Stimulated activated CD8-positive, alpha-beta memory T cell treated with anti-CD3 and anti-CD28 coated beads, Interleukin-15, amount 100 ng/mL, for 48 hours (primary cell): ENCODE data around the gene EIPR1.

ENCODE experiments used
- DNase-seq, 2 donors: peaks; one replicate each; pipeline ENCODE4 v3.0.0-alpha.2; 2020; ENCODE audit warnings: low read depth in 2 of 2

The EIPR1 gene

GRCh38 chr2:3267869-3268704 lies 109.5 kb downstream of the EIPR1 start:
- no peak for DNase-seq

DNA sequence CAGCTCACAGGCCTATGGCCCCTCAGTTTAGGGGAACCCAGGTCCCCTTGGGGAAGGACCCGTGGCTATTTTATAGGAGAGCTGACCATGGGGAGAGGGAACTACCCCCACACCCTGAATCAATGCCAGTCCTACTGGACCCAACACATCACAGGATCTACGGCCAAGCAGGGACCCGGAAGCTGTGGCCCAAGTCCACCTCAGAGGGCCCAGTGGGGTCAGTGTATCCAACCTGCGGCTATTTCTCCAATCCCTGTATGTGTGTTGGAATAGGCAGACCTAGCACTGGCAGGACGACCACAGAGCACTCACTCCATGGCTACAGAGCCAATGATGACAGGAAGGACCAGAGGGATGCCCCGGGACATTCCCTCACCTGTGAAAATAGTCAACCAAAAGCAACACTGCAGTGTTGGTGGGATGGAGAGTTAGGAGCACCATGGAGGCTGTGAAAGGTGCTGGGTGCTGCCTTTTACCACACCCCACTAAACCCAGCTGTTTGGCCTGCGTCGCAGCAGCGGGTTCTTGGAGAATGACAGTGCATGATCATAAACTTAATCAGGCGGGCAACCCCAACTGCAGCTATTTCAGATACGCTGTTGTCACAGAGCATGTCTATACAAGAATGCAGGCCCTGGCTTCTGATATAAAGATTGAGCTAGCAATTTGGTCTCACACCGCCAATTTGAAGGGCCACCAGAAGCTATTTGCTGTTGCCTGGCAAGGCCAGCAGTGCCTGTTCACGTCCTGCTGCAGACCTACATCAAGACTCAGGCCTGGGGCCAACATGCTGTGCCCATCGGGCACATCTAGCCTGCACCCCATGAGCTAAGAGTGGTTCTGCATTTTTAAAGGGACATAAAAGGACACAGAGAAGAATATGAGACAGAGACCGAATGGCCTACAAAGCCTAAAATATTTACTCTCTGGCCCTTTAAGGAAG lies 110.4 kb downstream of the EIPR1 start:
- no peak for DNase-seq

DNA sequence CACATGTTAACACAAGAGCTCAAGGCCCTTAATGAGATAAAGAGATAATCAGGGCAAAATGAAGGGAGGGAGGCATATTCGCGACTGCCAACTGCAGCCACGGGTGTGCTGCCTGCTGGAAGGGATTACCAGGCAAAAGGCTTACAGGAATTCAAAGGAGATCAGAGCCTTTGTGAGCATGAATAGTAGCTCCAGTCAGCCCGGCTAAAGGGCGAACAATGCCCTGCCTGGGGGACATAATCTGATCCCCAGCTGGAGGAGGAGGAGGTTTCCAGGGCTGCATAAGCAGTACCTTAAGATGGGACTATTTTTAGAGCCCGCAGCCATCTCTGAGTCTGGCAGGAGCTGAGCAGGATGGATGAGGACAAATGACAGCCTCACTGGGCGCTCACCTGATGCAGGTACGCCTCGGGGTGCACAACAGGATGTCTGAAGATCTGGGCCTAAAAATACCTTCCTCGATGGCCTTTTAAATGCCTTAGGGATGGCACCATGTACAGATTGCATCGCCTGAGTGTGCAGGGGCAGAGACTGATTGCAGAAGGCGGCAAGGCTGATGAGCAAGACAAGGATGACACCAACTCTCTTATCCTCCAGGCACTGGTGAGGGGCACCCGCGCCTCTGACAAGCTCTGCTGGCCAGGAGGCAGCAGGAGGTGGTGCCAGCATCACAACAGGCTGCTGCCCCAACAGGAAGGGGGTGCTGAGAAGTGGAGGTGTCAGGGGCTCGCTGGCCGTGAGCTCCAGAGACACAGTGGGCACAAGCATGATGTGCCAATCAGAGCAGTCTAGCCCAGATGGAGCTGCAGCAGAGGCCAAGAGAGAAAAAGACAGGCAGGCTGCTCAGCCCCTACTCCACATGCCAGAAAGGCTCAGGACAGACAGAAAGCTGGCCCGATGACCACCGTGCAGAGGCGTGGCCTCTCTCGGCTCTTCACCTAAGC lies 111.4 kb downstream of the EIPR1 start:
- no peak for DNase-seq

DNA sequence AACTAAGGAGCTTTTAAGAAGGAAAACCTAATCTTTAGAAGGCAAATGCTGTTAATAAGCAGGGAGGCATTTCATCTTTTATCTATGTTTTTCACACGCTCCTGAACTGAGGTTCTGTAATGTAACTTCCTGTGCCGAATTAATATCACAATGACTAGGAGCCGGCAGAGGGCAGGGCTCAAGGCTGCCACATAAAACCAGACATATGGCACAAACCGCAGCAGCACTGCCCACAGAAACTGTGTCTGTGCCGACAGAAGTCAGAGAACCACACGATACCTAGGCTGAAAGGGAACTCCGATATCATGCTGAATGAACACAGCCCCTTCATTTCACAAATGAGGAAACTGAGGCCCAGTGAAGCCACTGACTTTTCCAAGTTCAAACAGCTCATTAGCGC lies 112.1 kb downstream of the EIPR1 start:
- DNase-seq: no peak

- no peak for DNase-seq
Measured at GRCh38 chr2:3264010-3264744, 113.4 kb downstream of the EIPR1 start.

DNA sequence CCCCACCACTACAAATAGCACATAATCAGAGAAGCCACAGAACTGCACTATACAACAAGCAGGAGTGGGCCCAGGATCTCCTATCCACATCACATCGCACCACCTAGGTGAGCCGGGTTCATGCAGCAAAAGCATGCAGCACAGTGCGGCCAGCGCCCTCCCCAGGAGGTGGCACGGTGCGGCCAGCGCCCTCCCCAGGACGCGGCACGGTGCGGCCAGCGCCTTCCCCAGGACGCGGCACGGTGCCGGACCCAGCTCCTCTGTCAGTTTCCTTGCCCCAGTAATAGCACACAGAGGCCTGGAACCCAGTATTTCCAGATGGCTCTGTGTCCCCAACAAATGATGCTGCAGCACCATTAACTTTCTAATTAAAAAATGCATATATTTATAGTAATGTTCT lies 114.1 kb downstream of the EIPR1 start:
- no peak for DNase-seq

- no peak for DNase-seq
Measured at GRCh38 chr2:3262437-3263388, 114.9 kb downstream of the EIPR1 start.

DNA sequence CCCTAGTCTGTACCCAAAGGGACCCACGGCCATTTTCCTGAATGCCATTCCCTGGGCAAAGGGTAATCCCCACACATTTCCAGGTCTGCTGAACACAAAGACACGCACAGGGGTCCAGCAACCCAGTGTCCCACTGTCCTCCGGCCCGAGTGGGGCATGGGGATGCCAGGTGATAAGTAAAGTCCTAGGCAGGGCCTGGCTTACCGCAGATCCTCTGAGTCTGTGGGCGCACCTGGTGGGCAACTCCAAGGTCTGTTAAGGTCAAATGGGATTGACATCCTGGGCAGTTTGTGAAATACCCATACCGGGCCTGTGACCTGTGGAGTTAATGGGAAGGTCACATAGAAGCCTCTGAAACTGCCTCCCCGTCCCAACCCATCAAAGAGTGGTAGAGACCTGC lies 116.1 kb downstream of the EIPR1 start:
- no peak for DNase-seq

DNA sequence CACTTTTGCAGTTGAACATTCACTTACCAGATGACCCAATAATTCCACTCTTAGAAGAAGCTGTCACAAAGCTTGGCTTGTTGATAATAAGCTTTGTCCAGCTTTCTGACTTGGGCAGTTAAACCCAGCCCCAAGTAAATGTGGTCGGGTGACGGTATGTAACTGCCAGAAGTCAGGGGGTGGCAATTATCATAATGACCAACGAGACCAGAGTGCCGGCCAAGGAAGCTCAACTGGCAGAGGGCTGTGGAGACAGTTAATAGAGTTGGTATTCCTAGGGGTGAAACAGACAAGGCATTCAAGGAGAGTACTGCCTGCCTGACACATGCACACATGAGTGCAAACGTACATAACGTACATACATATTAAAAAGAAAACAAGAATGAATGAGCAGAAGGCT lies 116.7 kb downstream of the EIPR1 start:
- DNase-seq: no peak

DNA sequence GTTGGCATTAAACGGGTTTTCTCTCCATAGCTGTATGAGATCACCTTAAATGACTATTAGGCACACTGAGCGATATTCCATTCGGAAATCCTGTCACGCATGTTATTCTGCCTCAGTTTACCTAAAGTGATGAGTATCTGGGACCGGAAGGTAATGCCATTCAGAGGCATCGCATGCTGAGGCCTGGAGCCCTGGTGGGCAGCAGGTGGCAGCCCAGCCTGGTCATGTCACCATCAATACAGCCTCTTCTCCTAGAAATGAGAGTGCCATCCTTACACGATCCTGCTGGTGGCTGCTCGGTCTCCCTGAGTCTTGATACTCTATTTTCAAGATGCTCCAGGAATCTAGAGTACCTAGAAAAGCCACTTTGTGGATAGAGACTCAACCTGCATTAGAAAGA lies 119.8 kb downstream of the EIPR1 start:
- DNase-seq: no peak

GRCh38 chr2:3257166-3257565 lies 120.5 kb downstream of the EIPR1 start:
- no peak for DNase-seq

DNA sequence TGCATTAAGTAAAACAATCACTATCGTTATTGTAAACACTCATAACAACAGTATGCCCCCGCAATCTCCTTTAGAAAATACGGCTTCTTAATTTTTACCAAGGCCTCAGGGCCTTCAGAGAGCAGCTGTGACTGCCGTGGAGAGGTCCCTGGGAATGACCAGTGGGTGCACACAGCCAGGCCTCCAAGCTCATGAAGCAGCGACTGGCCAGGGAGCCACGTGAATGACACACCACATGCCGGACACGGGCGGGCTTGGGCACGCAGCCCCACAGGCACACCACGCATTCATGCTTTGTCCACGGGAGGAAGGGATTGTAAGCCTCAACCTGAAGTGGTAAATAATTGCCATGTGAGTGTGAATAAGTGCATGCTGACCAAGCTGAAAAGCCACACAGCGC lies 121.0 kb downstream of the EIPR1 start:
- DNase-seq: no peak

- no peak for DNase-seq
Measured at GRCh38 chr2:3256157-3256556, 121.5 kb downstream of the EIPR1 start.

- no peak for DNase-seq
Measured at GRCh38 chr2:3254442-3254941, 123.1 kb downstream of the EIPR1 start.

- no peak for DNase-seq
Measured at GRCh38 chr2:3253913-3254441, 123.6 kb downstream of the EIPR1 start.

- no peak for DNase-seq
Measured at GRCh38 chr2:3251946-3252345, 125.7 kb downstream of the EIPR1 start.

DNA sequence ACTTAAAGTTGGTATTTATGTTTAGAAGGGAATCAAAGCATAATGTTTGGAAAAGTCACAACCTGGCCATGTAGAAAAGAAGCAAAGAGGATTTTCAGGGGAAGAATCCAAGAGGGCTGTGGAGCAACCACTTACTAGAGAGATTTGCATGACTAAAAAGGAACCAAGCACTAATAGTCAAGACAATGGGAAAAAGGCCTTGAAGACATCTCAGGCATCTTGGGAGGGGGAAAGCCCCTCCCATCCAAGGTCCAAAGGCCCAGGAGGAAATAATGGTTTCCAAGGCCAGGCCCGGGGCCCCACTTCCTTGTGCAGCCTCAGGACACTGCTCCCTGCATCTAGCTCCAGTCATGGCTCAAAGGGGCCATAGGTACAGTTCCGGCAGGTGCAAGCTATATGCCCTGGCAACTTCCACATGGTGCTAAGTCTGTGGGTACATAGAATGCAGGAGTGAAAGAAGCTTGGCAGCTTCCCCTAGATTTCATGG lies 128.1 kb downstream of the EIPR1 start:
- DNase-seq: no peak

GRCh38 chr2:3248754-3249475 lies 128.7 kb downstream of the EIPR1 start:
- DNase-seq: no peak
